ENCODE results near the gene TMEM164.

TMEM164 gene

GRCh38 chrX:109959356-109959871 is 43.5 kb upstream of the TMEM164 start:
- no peak for TF ChIP-seq REST (IDR thresholded peaks at IDR 0.05; ENCODE audit: insufficient read depth in 1 of 2, low read depth in 2 of 2, low read length in 2 of 2)
- TF ChIP-seq POLR2AphosphoS5 (IDR thresholded peaks at IDR 0.05; ENCODE audit: low read depth, low read length): no peak
- no peak for TF ChIP-seq FOXP2 (optimal IDR thresholded peaks at IDR 0.05; ENCODE audit: borderline replicate concordance, extremely low read depth, extremely low read length, insufficient read depth)
- no peak for TF ChIP-seq SIN3A (IDR thresholded peaks at IDR 0.05; ENCODE audit: borderline replicate concordance, insufficient read depth, low read length)
- TF ChIP-seq TAF1 (IDR thresholded peaks at IDR 0.05; ENCODE audit: borderline replicate concordance, insufficient read depth, low read length): no peak

GRCh38 chrX:109964390-109964789 is 38.5 kb upstream of the TMEM164 start:
- TF ChIP-seq FOXP2 (optimal IDR thresholded peaks at IDR 0.05; ENCODE audit: borderline replicate concordance, extremely low read depth, extremely low read length, insufficient read depth): no peak
- no peak for TF ChIP-seq REST (IDR thresholded peaks at IDR 0.05; ENCODE audit: insufficient read depth in 1 of 2, low read depth in 2 of 2, low read length in 2 of 2)
- no peak for TF ChIP-seq TAF1 (IDR thresholded peaks at IDR 0.05; ENCODE audit: borderline replicate concordance, insufficient read depth, low read length)
- no peak for TF ChIP-seq SIN3A (IDR thresholded peaks at IDR 0.05; ENCODE audit: borderline replicate concordance, insufficient read depth, low read length)
- TF ChIP-seq POLR2AphosphoS5 (IDR thresholded peaks at IDR 0.05; ENCODE audit: low read depth, low read length): no peak

GRCh38 chrX:109966246-109966645 is 36.7 kb upstream of the TMEM164 start:
- TF ChIP-seq SIN3A (IDR thresholded peaks at IDR 0.05; ENCODE audit: borderline replicate concordance, insufficient read depth, low read length) (no peak), FOXP2 (optimal IDR thresholded peaks at IDR 0.05; ENCODE audit: borderline replicate concordance, extremely low read depth, extremely low read length, insufficient read depth) (no peak), POLR2AphosphoS5 (IDR thresholded peaks at IDR 0.05; ENCODE audit: low read depth, low read length) (no peak), REST (IDR thresholded peaks at IDR 0.05; ENCODE audit: insufficient read depth in 1 of 2, low read depth in 2 of 2, low read length in 2 of 2) (no peak), TAF1 (IDR thresholded peaks at IDR 0.05; ENCODE audit: borderline replicate concordance, insufficient read depth, low read length) (no peak)

- TF ChIP-seq SIN3A (IDR thresholded peaks at IDR 0.05; ENCODE audit: borderline replicate concordance, insufficient read depth, low read length): no peak
- TF ChIP-seq FOXP2 (optimal IDR thresholded peaks at IDR 0.05; ENCODE audit: borderline replicate concordance, extremely low read depth, extremely low read length, insufficient read depth): no peak
- no peak for TF ChIP-seq REST (IDR thresholded peaks at IDR 0.05; ENCODE audit: insufficient read depth in 1 of 2, low read depth in 2 of 2, low read length in 2 of 2)
- TF ChIP-seq TAF1 (IDR thresholded peaks at IDR 0.05; ENCODE audit: borderline replicate concordance, insufficient read depth, low read length): no peak
- no peak for TF ChIP-seq POLR2AphosphoS5 (IDR thresholded peaks at IDR 0.05; ENCODE audit: low read depth, low read length)
These were observed 35.8 kb upstream of the TMEM164 start for GRCh38 chrX:109967156-109967555.

Measured in PFSK-1 (cell line).